ENCODE measurements around the gene TBX4. TPM values are rescaled to one million over a fixed set of nuclear protein-coding genes. Genes with fewer than 3 reads are reported as not detected.
"Not testable (repeated sequence)": the region's sequence is repeated elsewhere in the genome, so short reads cannot be mapped to it uniquely, and the experiment has no call there.

The TBX4 gene
- total RNA-seq, 1 donor from 2014 or later = 8.4 TPM

DNA sequence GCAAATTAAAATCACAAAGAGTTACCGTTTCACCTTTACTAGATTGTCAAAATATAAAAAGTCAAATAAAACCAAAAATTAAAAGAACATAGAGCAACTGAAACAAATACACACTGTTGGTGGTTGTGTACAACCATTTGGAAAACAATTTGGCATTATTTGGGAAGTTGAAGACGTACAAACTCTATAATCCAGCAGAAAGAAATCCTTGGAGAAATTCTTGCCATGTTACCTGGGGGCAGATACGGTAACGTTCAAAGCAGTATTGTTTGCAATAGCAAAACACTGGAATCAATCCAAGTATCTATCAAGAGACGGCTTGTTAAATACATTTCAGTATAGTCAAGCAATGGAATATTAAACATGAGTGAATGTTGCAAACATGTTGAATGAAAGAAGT lies 56.7 kb downstream of the TBX4 start:
- Histone ChIP-seq H3K9ac (ENCODE audit: low read depth in 1 of 3, low read length in 3 of 3) (no peak overlapping the region), H3K9me3 (ENCODE audit: control insufficient read depth in 3 of 3, low read length in 3 of 3) (no peaks in the 10 kb centered on the region), H3K27ac (ENCODE audit: low read depth, low read length) (no peak overlapping the region), H3K4me3 (ENCODE audit: low read length in 3 of 3) (no peak overlapping the region), H3K27me3 (ENCODE audit: control insufficient read depth in 3 of 3, insufficient read depth in 3 of 3, low read length in 3 of 3) (peaks cover 0 to 4% (median 3%) of the 10 kb centered on the region in 3 donors), H3K4me1 (ENCODE audit: control insufficient read depth in 3 of 3, insufficient read depth in 3 of 3, low read length in 3 of 3) (no peaks in the 10 kb centered on the region), H3K36me3 (ENCODE audit: control insufficient read depth in 3 of 3, insufficient read depth in 3 of 3, low read length in 3 of 3) (no peaks in the 10 kb centered on the region)

DNA sequence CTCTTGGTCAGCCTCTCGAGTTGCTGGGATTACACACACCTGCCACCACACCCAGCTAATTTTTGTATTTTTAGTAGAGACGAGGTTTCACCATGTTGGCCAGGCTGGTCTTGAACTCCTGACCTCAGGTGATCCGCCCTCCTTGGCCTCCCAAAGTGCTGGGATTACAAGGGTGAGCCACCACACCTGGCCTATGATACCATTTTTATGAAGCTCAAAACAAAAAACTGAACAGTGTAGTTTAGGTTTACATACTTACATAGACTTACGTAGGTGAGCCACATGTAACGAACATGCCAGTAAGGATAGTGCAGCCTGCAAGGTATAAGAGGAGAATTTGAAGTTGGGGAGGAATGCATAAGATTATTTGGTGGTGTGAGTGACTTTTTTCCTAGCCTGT lies 57.2 kb downstream of the TBX4 start:
- H3K9ac ChIP-seq (ENCODE audit: low read depth in 1 of 3, low read length in 3 of 3); H3K4me3 ChIP-seq (ENCODE audit: low read length in 3 of 3); H3K36me3 ChIP-seq (ENCODE audit: control insufficient read depth in 3 of 3, insufficient read depth in 3 of 3, low read length in 3 of 3); H3K4me1 ChIP-seq (ENCODE audit: control insufficient read depth in 3 of 3, insufficient read depth in 3 of 3, low read length in 3 of 3); H3K27me3 ChIP-seq (ENCODE audit: control insufficient read depth in 3 of 3, insufficient read depth in 3 of 3, low read length in 3 of 3); H3K9me3 ChIP-seq (ENCODE audit: control insufficient read depth in 3 of 3, low read length in 3 of 3); H3K27ac ChIP-seq (ENCODE audit: low read depth, low read length): not testable (repeated sequence)

DNA sequence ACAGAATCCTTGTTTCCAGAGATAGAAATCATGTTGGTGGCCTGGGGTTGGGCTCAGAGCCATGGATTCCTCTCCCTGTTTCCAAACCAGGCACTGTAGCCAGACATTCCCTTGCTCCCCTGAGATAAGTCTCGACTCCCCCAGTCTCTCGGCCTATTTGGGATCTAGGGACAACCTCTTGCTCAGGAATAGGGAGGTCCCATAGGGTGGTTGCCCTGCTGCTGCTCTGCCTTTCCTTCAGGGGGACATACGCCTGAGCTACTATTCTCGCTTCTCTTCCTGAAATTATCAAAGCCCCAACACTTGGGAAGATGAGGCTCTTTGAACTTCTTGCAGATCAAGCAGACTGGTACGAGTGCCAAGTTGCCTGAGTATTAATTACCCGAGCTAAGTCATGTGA lies 58.0 kb downstream of the TBX4 start:
- Histone ChIP-seq H3K4me1 (ENCODE audit: control insufficient read depth in 3 of 3, insufficient read depth in 3 of 3, low read length in 3 of 3) (no peaks in the 10 kb centered on the region), H3K9me3 (ENCODE audit: control insufficient read depth in 3 of 3, low read length in 3 of 3) (no peaks in the 10 kb centered on the region), H3K36me3 (ENCODE audit: control insufficient read depth in 3 of 3, insufficient read depth in 3 of 3, low read length in 3 of 3) (no peaks in the 10 kb centered on the region), H3K27ac (ENCODE audit: low read depth, low read length) (no peak overlapping the region), H3K27me3 (ENCODE audit: control insufficient read depth in 3 of 3, insufficient read depth in 3 of 3, low read length in 3 of 3) (peaks cover 0 to 4% (median 3%) of the 10 kb centered on the region in 3 donors), H3K9ac (ENCODE audit: low read depth in 1 of 3, low read length in 3 of 3) (no peak overlapping the region), H3K4me3 (ENCODE audit: low read length in 3 of 3) (no peak overlapping the region)

DNA sequence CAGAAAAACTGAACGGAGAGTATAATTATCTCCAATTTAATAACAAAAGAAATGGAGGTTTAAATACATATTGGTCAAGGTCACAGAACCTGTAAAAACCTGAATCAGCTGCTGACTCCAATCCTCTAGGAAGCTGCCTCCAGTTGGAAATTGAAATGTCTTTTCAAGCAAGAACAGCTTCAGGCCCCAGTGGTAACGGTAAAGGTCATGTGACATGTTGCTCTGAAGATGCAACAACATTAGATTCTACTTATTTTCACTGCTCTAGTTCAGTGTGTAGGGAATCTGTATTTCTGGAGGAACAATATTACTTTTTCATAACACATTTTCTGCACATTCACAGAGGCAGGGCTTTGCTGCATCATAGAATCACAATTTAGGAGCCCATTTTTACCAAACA lies 58.8 kb downstream of the TBX4 start:
- Histone ChIP-seq H3K27ac (ENCODE audit: low read depth, low read length) (no peak overlapping the region), H3K4me3 (ENCODE audit: low read length in 3 of 3) (no peak overlapping the region), H3K27me3 (ENCODE audit: control insufficient read depth in 3 of 3, insufficient read depth in 3 of 3, low read length in 3 of 3) (peaks cover 0 to 3% (median under 1%) of the 10 kb centered on the region in 3 donors), H3K9me3 (ENCODE audit: control insufficient read depth in 3 of 3, low read length in 3 of 3) (no peaks in the 10 kb centered on the region), H3K4me1 (ENCODE audit: control insufficient read depth in 3 of 3, insufficient read depth in 3 of 3, low read length in 3 of 3) (no peaks in the 10 kb centered on the region), H3K36me3 (ENCODE audit: control insufficient read depth in 3 of 3, insufficient read depth in 3 of 3, low read length in 3 of 3) (no peaks in the 10 kb centered on the region), H3K9ac (ENCODE audit: low read depth in 1 of 3, low read length in 3 of 3) (no peak overlapping the region)

DNA sequence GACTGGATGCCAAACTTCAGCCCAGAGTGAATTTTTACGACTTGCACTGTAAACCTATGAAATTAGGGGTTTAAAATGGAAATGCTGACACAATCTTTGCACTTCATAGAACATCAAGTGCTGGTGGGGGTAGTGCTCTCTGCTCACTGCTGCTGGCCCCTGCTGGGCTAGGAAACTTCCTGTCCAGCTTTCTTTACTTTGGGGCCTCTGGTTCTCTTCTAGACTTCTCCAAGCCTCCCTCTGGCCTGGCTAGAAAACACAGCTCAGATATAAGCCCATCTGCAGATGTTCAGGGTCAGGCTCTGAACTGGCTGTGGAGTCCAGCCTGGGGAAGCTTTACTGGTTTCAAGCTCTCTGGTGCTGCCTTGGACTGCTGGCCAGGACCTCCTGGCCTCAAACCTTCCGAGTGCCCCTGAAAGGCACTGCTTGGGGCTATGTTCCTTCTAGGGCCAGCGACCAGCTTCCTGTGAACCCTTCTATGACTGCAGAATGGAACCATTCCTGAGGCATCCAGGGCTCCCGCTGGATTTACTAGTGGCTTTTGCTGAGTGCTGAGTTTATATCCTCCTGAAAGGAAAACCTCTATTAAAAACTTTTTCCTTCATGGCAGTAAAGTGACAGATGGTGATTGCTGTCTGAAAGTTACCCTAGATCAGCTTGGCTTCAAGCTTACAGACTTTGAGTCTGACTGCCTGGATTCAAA lies 59.4 kb downstream of the TBX4 start:
- Histone ChIP-seq H3K27ac (ENCODE audit: low read depth, low read length) (no peak overlapping the region), H3K9me3 (ENCODE audit: control insufficient read depth in 3 of 3, low read length in 3 of 3) (no peaks in the 10 kb centered on the region), H3K4me3 (ENCODE audit: low read length in 3 of 3) (no peak overlapping the region), H3K9ac (ENCODE audit: low read depth in 1 of 3, low read length in 3 of 3) (no peak overlapping the region), H3K36me3 (ENCODE audit: control insufficient read depth in 3 of 3, insufficient read depth in 3 of 3, low read length in 3 of 3) (no peaks in the 10 kb centered on the region), H3K27me3 (ENCODE audit: control insufficient read depth in 3 of 3, insufficient read depth in 3 of 3, low read length in 3 of 3) (peaks cover 0 to 3% (median 0%) of the 10 kb centered on the region in 3 donors), H3K4me1 (ENCODE audit: control insufficient read depth in 3 of 3, insufficient read depth in 3 of 3, low read length in 3 of 3) (no peaks in the 10 kb centered on the region)

DNA sequence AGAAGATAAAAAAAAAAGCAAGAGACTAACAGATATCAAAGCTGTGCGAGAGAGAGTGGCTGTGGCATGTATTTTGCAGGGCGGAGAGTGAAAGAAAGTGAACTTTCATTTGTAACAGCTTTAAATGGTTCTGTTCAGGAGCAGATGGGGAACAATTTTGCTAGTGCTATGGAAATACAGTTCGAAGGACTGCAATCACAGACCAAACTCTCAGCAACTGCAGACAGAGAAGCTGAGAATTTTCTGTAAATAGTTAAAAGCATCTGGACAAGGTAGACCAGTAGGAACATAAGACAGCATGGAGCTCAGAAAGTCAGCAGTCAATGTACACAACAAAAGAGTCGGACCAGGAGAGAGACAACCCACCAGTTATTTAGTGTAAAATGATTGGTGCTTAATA lies 62.3 kb downstream of the TBX4 start:
- no peak overlapping the region for H3K4me3 ChIP-seq (ENCODE audit: low read length in 3 of 3)
- H3K9ac ChIP-seq (ENCODE audit: low read depth in 1 of 3, low read length in 3 of 3) = no peak overlapping the region
- no peaks in the 10 kb centered on the region for H3K36me3 ChIP-seq (ENCODE audit: control insufficient read depth in 3 of 3, insufficient read depth in 3 of 3, low read length in 3 of 3)
- H3K9me3 ChIP-seq (ENCODE audit: control insufficient read depth in 3 of 3, low read length in 3 of 3) = no peaks in the 10 kb centered on the region
- H3K27ac ChIP-seq (ENCODE audit: low read depth, low read length) = no peak overlapping the region
- no peaks in the 10 kb centered on the region for H3K4me1 ChIP-seq (ENCODE audit: control insufficient read depth in 3 of 3, insufficient read depth in 3 of 3, low read length in 3 of 3)
- H3K27me3 ChIP-seq (ENCODE audit: control insufficient read depth in 3 of 3, insufficient read depth in 3 of 3, low read length in 3 of 3) = no peaks in the 10 kb centered on the region

DNA sequence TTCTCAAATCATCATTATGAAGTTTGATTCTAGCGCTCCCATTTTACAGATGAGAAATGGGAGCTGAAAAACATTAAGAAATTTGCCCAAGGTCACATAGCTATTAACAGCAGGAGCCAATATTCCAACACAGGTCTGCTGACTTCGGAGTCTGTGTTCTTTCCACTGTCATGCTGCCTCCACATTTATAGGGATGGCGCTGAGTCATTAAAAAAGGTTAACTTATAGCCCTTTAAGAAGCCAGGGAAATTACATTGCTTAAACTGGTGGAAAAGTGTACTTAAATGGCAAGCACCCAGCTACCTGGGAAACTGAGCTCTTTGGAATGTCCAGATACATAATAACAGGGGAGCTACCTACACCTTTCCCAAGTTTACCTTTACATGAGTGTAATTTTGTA lies 65.0 kb downstream of the TBX4 start:
- Histone ChIP-seq H3K4me1 (ENCODE audit: control insufficient read depth in 3 of 3, insufficient read depth in 3 of 3, low read length in 3 of 3) (no peaks in the 10 kb centered on the region), H3K4me3 (ENCODE audit: low read length in 3 of 3) (no peak overlapping the region), H3K9me3 (ENCODE audit: control insufficient read depth in 3 of 3, low read length in 3 of 3) (no peaks in the 10 kb centered on the region), H3K36me3 (ENCODE audit: control insufficient read depth in 3 of 3, insufficient read depth in 3 of 3, low read length in 3 of 3) (no peaks in the 10 kb centered on the region), H3K27ac (ENCODE audit: low read depth, low read length) (no peak overlapping the region), H3K27me3 (ENCODE audit: control insufficient read depth in 3 of 3, insufficient read depth in 3 of 3, low read length in 3 of 3) (no peaks in the 10 kb centered on the region), H3K9ac (ENCODE audit: low read depth in 1 of 3, low read length in 3 of 3) (no peak overlapping the region)

DNA sequence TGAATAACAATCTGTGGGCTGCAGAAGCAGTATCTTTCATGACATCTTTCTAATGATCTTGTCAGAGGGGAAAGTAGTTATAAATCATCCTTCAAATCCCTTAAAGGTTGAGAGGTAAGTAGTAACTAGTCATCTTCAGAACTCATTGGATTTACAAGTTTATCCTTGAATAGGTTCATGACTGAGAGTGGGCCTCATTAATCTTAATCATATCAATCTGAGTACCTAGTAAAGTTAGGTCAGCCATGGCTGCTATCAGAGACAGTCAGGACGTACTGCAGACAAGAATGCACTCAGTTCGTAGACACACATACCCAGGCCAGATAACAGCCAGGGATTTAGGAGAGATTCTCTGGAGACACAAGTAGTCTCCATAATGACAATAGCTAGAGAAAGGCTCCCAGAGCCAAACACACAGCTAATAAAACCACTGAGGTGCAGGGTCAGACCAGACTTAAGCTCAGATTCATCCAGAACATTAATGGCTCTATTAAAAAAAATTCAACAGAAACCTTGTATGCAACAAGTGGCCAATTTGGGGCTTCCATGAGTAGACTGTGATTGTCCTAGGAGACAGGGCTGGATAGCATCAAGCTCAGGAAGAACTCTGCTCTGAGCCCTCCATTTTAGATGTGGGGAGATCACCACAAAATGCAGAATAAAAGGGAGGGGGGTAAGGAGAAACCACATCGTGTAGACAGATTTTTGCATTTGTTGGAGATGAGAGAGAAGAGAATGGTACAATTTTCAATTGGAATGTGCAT lies 65.8 kb downstream of the TBX4 start:
- no peaks in the 10 kb centered on the region for H3K9me3 ChIP-seq (ENCODE audit: control insufficient read depth in 3 of 3, low read length in 3 of 3)
- H3K36me3 ChIP-seq (ENCODE audit: control insufficient read depth in 3 of 3, insufficient read depth in 3 of 3, low read length in 3 of 3) = no peaks in the 10 kb centered on the region
- H3K4me3 ChIP-seq (ENCODE audit: low read length in 3 of 3) = no peak overlapping the region
- no peak overlapping the region for H3K9ac ChIP-seq (ENCODE audit: low read depth in 1 of 3, low read length in 3 of 3)
- no peaks in the 10 kb centered on the region for H3K4me1 ChIP-seq (ENCODE audit: control insufficient read depth in 3 of 3, insufficient read depth in 3 of 3, low read length in 3 of 3)
- H3K27me3 ChIP-seq (ENCODE audit: control insufficient read depth in 3 of 3, insufficient read depth in 3 of 3, low read length in 3 of 3) = no peaks in the 10 kb centered on the region
- H3K27ac ChIP-seq (ENCODE audit: low read depth, low read length) = no peak overlapping the region

DNA sequence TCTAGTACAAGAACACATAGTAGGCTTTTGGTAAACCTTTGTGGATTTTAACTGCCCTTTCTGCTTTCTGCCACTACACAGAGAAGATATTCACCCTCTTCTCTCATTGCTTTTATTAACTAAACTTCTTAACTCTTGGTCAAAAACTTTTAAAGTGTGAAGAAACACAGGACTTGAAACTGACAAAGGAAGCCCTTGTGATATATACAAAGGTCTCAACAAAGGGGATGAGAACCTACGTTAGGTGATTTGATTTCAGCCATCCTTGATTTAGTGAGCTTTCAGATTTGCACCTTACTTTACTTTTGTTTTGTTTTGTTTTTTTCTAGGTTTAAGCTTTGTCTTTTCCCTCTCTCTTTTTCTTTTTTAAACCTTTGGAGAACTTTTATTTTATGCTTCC lies 66.9 kb downstream of the TBX4 start:
- Histone ChIP-seq H3K9me3 (ENCODE audit: control insufficient read depth in 3 of 3, low read length in 3 of 3) (no peaks in the 10 kb centered on the region), H3K4me1 (ENCODE audit: control insufficient read depth in 3 of 3, insufficient read depth in 3 of 3, low read length in 3 of 3) (no peaks in the 10 kb centered on the region), H3K27me3 (ENCODE audit: control insufficient read depth in 3 of 3, insufficient read depth in 3 of 3, low read length in 3 of 3) (no peaks in the 10 kb centered on the region)

DNA sequence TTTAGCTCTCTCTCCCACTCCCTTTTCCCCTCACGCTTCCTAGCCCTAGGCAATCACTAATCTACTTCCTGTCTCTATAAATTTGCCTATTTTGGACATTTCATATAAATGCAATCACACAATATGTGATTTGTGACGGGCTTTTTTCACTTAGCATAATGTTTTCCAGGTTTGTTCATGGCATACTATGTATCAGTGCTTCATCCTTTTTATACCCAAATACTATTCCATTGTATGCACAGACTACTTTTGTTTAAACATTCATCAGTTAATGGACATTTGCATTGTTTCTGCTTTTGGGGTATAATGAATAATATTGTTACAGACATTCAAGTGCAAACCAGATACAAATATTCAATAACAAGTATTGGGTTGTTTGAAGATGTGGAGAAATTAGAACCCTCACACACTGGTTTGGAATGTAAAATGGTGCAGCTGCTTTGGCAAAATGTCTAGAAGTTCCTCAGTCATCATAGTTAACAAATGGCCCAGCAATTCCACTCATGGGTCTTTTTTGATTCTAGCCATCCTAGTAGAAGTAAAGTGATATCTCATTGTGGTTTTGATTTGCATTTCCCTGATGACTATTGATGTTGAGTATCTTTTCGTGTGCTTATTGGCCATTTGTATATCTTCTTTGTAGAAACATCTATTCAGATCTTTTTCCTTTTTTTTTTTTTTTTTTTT lies 67.7 kb downstream of the TBX4 start:
- H3K4me1 ChIP-seq (ENCODE audit: control insufficient read depth in 3 of 3, insufficient read depth in 3 of 3, low read length in 3 of 3) = no peaks in the 10 kb centered on the region
- H3K9ac ChIP-seq (ENCODE audit: low read depth in 1 of 3, low read length in 3 of 3) = no peak overlapping the region
- no peak overlapping the region for H3K4me3 ChIP-seq (ENCODE audit: low read length in 3 of 3)
- H3K27me3 ChIP-seq (ENCODE audit: control insufficient read depth in 3 of 3, insufficient read depth in 3 of 3, low read length in 3 of 3) = no peaks in the 10 kb centered on the region
- no peak overlapping the region for H3K27ac ChIP-seq (ENCODE audit: low read depth, low read length)
- H3K9me3 ChIP-seq (ENCODE audit: control insufficient read depth in 3 of 3, low read length in 3 of 3) = no peaks in the 10 kb centered on the region
- no peaks in the 10 kb centered on the region for H3K36me3 ChIP-seq (ENCODE audit: control insufficient read depth in 3 of 3, insufficient read depth in 3 of 3, low read length in 3 of 3)

More for the DNA sequence above, 66.9 kb downstream of the TBX4 start:
- H3K27ac ChIP-seq (ENCODE audit: low read depth, low read length) = no peak overlapping the region
- no peak overlapping the region for H3K4me3 ChIP-seq (ENCODE audit: low read length in 3 of 3)
- no peaks in the 10 kb centered on the region for H3K36me3 ChIP-seq (ENCODE audit: control insufficient read depth in 3 of 3, insufficient read depth in 3 of 3, low read length in 3 of 3)
- H3K9ac ChIP-seq (ENCODE audit: low read depth in 1 of 3, low read length in 3 of 3) = no peak overlapping the region
